Measurements from ENCODE around the gene KIAA1217. TPM values are rescaled to one million over a fixed set of nuclear protein-coding genes. Genes with fewer than 3 reads are reported as not detected.

The KIAA1217 gene
- total RNA-seq, 3 donors from 2014 or later = 49.5 to 94.5 (median 63.9) TPM

DNA sequence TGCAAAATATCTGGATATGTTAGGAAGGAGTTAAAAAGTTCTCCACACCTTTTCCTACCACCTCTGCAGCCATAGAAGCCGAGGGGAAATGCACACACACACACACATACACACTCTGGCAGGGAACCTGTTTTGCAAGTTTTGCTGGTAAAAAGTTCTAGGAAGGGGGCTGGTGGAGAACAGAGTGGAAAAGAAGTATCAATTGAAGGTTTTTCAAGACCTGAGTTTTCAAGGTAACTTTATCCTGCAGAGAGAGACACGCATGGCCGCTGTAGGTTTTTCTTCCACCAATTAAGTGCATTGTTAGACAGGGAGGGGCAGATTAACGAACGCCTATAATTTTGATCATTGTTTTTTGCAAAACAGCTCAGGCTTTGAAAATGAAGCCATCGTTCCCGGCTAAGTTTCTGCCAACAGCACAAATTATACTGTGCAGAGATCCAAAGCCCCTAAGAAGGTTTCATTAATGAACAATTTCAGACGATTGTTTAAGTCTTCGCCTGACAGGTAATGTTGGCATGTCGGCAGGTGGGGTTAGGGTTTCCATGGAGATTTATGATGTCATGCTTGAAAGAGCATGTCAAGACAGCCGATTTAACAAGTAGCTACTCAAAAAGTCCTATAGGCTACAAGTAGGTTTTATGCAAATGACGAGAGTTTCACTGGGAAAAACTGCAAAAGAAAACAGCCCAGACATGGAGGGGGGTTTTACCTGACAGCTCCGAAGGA is 29.7 kb downstream of the KIAA1217 start:
- ATAC-seq = peak; percentile 70
- H3K4me3 ChIP-seq = no peak overlapping the region
- intact Hi-C loops (cut with DNase I, micrococcal nuclease) = no loop called here
- no peaks in the 10 kb centered on the region for H3K9me3 ChIP-seq
- TF ChIP-seq, protein P1, sequence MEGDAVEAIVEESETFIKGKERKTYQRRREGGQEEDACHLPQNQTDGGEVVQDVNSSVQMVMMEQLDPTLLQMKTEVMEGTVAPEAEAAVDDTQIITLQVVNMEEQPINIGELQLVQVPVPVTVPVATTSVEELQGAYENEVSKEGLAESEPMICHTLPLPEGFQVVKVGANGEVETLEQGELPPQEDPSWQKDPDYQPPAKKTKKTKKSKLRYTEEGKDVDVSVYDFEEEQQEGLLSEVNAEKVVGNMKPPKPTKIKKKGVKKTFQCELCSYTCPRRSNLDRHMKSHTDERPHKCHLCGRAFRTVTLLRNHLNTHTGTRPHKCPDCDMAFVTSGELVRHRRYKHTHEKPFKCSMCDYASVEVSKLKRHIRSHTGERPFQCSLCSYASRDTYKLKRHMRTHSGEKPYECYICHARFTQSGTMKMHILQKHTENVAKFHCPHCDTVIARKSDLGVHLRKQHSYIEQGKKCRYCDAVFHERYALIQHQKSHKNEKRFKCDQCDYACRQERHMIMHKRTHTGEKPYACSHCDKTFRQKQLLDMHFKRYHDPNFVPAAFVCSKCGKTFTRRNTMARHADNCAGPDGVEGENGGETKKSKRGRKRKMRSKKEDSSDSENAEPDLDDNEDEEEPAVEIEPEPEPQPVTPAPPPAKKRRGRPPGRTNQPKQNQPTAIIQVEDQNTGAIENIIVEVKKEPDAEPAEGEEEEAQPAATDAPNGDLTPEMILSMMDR (IDR thresholded peaks at IDR 0.05) = no peak
- peaks cover 11% of the 10 kb centered on the region for H3K4me1 ChIP-seq (ENCODE audit: low read depth)
- no peaks in the 10 kb centered on the region for H3K36me3 ChIP-seq (ENCODE audit: low read depth)
- peak in 1 of 3 donors; percentile 53 for DNase-seq

DNA sequence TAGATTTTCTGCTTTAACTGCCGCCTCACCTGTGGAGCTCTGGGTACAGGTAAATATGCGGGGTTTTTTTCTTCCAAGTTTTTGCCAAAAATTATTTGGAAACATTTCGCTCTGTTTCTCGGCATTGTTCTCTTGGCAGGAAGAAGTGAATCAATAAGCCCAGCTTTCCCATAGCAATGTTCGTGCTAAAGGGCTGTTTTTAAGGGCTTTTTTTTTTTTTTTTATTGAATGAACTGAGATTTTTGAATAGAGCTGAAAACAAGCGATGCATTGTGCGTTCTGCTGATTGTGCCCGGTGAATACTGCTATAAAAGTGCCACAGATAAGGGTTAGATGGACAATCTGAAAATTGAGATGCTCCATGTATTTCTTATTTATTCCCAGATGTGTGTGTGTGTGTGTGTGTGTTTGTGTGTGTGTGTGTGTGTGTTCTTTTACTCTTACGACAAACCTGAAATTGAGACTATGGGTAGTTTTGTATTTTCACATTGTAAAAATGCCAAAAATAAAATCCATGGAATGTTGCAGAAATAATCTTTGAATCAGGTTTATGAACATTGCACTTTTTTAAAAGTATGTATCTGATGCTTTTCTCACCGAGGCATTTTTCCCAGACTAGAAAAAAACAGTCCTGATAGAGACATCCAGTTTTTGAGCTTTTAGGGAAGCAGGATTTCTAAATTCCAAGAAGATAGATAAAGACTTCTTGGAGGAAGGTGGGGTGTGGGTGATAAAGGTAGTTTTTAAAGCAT is 30.5 kb downstream of the KIAA1217 start:
- Histone ChIP-seq H3K4me1 (ENCODE audit: low read depth) (peaks cover 11% of the 10 kb centered on the region), H3K4me3 (no peak overlapping the region), H3K9me3 (no peaks in the 10 kb centered on the region), H3K36me3 (ENCODE audit: low read depth) (no peaks in the 10 kb centered on the region)
- intact Hi-C loops (cut with DNase I, micrococcal nuclease) = no loop called here
- DNase-seq (peak in 1 of 3 donors; percentile 12), ATAC-seq (peak; percentile 34)
- TF ChIP-seq, protein P1 (IDR thresholded peaks at IDR 0.05) = no peak

DNA sequence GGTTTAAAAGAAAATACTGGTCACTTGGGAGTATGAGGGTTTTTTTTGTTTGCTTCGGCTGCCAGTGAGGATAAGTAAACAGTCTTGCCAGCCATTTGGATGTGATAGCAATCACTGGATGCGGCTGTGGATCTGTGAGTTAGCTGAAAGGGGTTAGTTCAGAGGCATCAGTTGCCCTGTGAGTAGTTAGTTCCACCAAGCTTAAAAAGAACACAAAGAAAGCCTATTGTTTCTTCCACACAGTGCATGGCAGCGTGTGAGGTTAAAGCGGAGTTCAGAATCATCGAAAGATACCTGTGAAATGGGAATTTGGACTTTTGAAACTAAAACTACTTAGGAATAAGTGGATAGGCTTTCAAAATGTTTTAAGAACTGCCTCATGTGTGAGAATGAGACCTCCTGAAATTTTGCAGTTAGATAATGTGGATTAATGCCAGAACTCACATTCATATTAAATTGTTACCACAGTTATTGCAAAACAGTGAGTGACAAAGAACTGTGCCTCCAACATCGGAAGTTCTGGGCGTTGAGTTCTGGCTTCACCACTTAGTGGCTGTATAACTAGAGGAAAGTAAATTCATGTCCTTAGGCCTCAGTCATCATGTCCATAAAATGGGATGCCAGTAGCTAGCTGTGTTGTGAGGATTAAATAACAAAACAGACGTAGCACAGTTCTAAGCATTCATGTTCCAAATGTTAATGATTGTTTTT is 31.3 kb downstream of the KIAA1217 start:
- H3K4me3 ChIP-seq = no peak overlapping the region
- intact Hi-C loops (cut with DNase I, micrococcal nuclease) = no loop called here
- no peaks in the 10 kb centered on the region for H3K36me3 ChIP-seq (ENCODE audit: low read depth)
- TF ChIP-seq, protein P1 (IDR thresholded peaks at IDR 0.05) = no peak
- ATAC-seq (peak; percentile 34), DNase-seq (peak in 1 of 3 donors; percentile 8)
- peaks cover 11% of the 10 kb centered on the region for H3K4me1 ChIP-seq (ENCODE audit: low read depth)
- no peaks in the 10 kb centered on the region for H3K9me3 ChIP-seq

DNA sequence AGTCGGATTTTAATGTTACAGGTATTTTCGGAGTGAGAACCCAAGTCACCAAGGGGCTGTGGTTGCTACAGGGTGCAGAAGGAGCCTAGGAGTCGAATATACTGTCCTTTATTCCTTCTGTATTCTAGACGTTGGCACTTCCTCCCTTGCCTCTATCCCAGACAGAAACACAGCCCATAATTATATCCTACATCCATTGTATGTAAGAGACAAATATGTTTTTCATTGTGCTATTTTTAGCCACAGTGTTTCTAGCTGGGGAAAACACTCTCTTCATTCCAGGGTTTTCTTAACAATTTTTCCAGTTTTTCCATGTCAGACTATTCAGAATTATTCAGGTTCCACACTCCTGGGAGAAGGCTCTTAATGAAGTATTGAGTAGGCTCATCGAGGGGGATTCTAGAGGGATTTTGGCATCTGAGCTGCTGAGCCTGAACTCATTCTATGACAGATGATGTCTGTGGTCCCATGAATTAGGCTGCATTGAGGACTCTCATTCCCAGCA is 32.6 kb downstream of the KIAA1217 start:
- H3K4me1 ChIP-seq (ENCODE audit: low read depth) = peaks cover 11% of the 10 kb centered on the region
- no peaks in the 10 kb centered on the region for H3K36me3 ChIP-seq (ENCODE audit: low read depth)
- H3K9me3 ChIP-seq = no peaks in the 10 kb centered on the region
- intact Hi-C loops (cut with DNase I, micrococcal nuclease) = no loop called here
- DNase-seq (no peak), ATAC-seq (no peak)
- TF ChIP-seq, protein P1 (IDR thresholded peaks at IDR 0.05) = no peak
- no peak overlapping the region for H3K4me3 ChIP-seq

DNA sequence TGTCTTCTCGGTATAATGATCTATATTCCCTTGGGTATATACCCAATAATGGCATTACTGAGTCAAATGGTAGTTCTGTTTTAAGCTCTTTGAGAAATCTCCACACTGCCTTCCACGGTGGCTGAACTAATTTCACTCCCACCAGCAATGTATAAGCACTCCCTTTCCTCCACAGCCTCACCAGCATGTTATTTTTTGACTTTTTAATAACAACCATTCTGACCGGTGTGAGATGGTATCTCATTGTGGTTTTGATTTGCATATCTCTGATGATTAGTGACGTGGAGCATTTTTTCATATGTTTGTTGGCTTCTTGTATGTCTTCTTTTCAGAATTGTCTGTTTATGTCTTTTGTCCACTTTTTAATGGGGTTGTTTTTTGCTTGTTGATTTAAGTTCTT is 33.6 kb downstream of the KIAA1217 start:
- H3K36me3 ChIP-seq (ENCODE audit: low read depth) = no peaks in the 10 kb centered on the region
- H3K4me3 ChIP-seq = no peak overlapping the region
- intact Hi-C loops (cut with DNase I, micrococcal nuclease) = no loop called here
- ATAC-seq = no peak
- peaks cover 7% of the 10 kb centered on the region for H3K4me1 ChIP-seq (ENCODE audit: low read depth)
- no peak for DNase-seq
- TF ChIP-seq, protein P1 (IDR thresholded peaks at IDR 0.05) = no peak
- H3K9me3 ChIP-seq = no peaks in the 10 kb centered on the region
